ENCODE measurements around the gene ZNF33A.
"Not testable (repeated sequence)": the region's sequence is repeated elsewhere in the genome, so short reads cannot be mapped to it uniquely, and the experiment has no call there.

Gene ZNF33A

GRCh38 chr10:38010119-38010903 lies at the start of gene ZNF33A:
Gene ZNF33A (plus strand): TSS chr10:38010675. CDS start chr10:38012342, 1,667 bp downstream.
- DNase-seq (ENCODE audit: low read depth) = peak; percentile 87

GRCh38 chr10:37965006-37965405 lies 45.5 kb upstream of the ZNF33A start:
- no peak for DNase-seq (ENCODE audit: low read depth)

GRCh38 chr10:37972396-37972795 lies 38.1 kb upstream of the ZNF33A start:
- no peak for DNase-seq (ENCODE audit: low read depth)

GRCh38 chr10:37975401-37975991 lies 35.0 kb upstream of the ZNF33A start:
- peak; percentile 1 for DNase-seq (ENCODE audit: low read depth)

GRCh38 chr10:37976091-37976879 lies 34.2 kb upstream of the ZNF33A start, which contains the start of gene ZNF25:
Gene ZNF25 (minus strand): TSS chr10:37976647. CDS start chr10:37971722, 4,925 bp downstream.
- peak; percentile 98 for DNase-seq (ENCODE audit: low read depth)

- no peak for DNase-seq (ENCODE audit: low read depth)
Measured at GRCh38 chr10:37976880-37977203, 33.6 kb upstream of the ZNF33A start.

- no peak for DNase-seq (ENCODE audit: low read depth)
Measured at GRCh38 chr10:37991655-37992054, 18.8 kb upstream of the ZNF33A start.

GRCh38 chr10:37992083-37992482 lies 18.4 kb upstream of the ZNF33A start:
- no peak for DNase-seq (ENCODE audit: low read depth)

GRCh38 chr10:37998920-37999319 lies 11.6 kb upstream of the ZNF33A start:
- not testable (repeated sequence) for DNase-seq (ENCODE audit: low read depth)

GRCh38 chr10:38000474-38000873 lies 10.0 kb upstream of the ZNF33A start:
- DNase-seq (ENCODE audit: low read depth) = not testable (repeated sequence)

- no peak for DNase-seq (ENCODE audit: low read depth)
Measured at GRCh38 chr10:38003026-38003425, 7.4 kb upstream of the ZNF33A start.

- no peak for DNase-seq (ENCODE audit: low read depth)
Measured at GRCh38 chr10:38003588-38003987, 6.9 kb upstream of the ZNF33A start.

GRCh38 chr10:38007551-38007950 lies 2.9 kb upstream of the ZNF33A start:
- no peak for DNase-seq (ENCODE audit: low read depth)

GRCh38 chr10:38007991-38008390 lies 2.5 kb upstream of the ZNF33A start:
- no peak for DNase-seq (ENCODE audit: low read depth)

GRCh38 chr10:38016354-38016753 lies 5.9 kb downstream of the ZNF33A start:
- DNase-seq (ENCODE audit: low read depth) = no peak

- DNase-seq (ENCODE audit: low read depth) = not testable (repeated sequence)
Measured at GRCh38 chr10:38019124-38019523, 8.6 kb downstream of the ZNF33A start.

GRCh38 chr10:38025283-38025682 lies 14.8 kb downstream of the ZNF33A start:
- DNase-seq (ENCODE audit: low read depth) = no peak

GRCh38 chr10:38027986-38028385 lies 17.5 kb downstream of the ZNF33A start:
- no peak for DNase-seq (ENCODE audit: low read depth)

GRCh38 chr10:38032886-38033285 lies 22.4 kb downstream of the ZNF33A start:
- peak; percentile 8 for DNase-seq (ENCODE audit: low read depth)

GRCh38 chr10:38038107-38038931 lies 27.8 kb downstream of the ZNF33A start:
- DNase-seq (ENCODE audit: low read depth) = no peak

- no peak for DNase-seq (ENCODE audit: low read depth)
Measured at GRCh38 chr10:38038932-38039245, 28.4 kb downstream of the ZNF33A start.

- DNase-seq (ENCODE audit: low read depth) = no peak
Measured at GRCh38 chr10:38043516-38043915, 33.0 kb downstream of the ZNF33A start.

Measured in fibroblast of the conjunctiva (primary cell).